Tibial artery (tissue), 4 donors: ENCODE measurements around the gene LRP1B.

Source experiments
- DNase-seq, 2 donors: peaks; one replicate each; pipeline ENCODE4 v3.0.0-alpha.2; 2019
- H3K27ac ChIP-seq, 2 donors: fragments of 200-600 bp; sonication (generic) in 1 of 2; 1 replicate in 1 of 2; 2 replicates in 1 of 2; pipeline ENCODE4 v1.5.1; 2018 to 2019; ENCODE audit warnings: mild to moderate bottlenecking in 1 of 2
- H3K27me3 ChIP-seq, 2 donors: fragments of 200-600 bp; sonication (generic) in 1 of 2; one replicate each; pipeline versions ENCODE4 v1.5.1 to v1.6.0; 2016 to 2019
- H3K36me3 ChIP-seq, 3 donors: fragments of 200-600 bp; sonication (generic) in 2 of 3; one replicate each; pipeline ENCODE4 v1.5.1; 2016 to 2019; ENCODE audit warnings: mild to moderate bottlenecking in 2 of 3
- H3K4me1 ChIP-seq, 4 donors: fragments of 200-600 bp; sonication (generic) in 2 of 4; 1 replicate in 3 of 4; 2 replicates in 1 of 4; pipeline ENCODE4 v1.5.1; 2016 to 2019
- H3K4me3 ChIP-seq, 2 donors: fragments of 200-600 bp; sonication (generic) in 1 of 2; 1 replicate in 1 of 2; 2 replicates in 1 of 2; pipeline ENCODE4 v1.5.1; 2018 to 2019; ENCODE audit warnings: mild to moderate bottlenecking in 2 of 2
- H3K9me3 ChIP-seq, 3 donors: fragments of 200-600 bp; sonication (generic) in 1 of 3; one replicate each; pipeline ENCODE4 v1.5.1; 2016 to 2019
- intact Hi-C: fragments of 100-400 bp; cut with DNase I; formaldehyde crosslinking; loops from one replicate; pipeline ENCODE4 v1.15.0; 2023; ENCODE audit warnings: low total_unique reads
- TF ChIP-seq, protein P1 (sequence below), 2 experiments: fragments of 200-600 bp in 1 of 2; fragments of 450-650 bp in 1 of 2; IDR thresholded peaks; one replicate each; pipeline ENCODE4 v1.5.1; 2017 to 2019; ENCODE audit warnings: antibody characterized with exemption in 2 of 2, mild to moderate bottlenecking in 1 of 2, moderate library complexity in 1 of 2

The LRP1B gene

DNA sequence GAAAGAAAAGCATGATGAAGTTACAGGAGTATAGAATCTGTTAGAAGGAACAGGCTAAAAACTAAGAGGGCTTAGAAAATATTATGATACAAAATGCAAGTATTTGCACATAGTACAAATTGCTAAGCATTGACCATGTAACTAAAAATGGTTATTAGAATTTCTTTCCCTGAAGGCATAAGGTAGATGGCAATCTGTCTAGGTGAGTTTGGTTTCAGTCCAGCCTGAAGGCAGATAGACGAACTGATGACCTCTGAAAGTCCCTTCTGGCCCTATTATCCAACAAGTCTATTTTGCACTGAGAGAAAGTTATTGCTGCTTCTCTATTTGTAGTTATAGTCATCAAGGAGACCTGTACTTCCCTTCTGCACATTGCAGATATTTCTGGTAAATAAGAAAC, 663.5 kb downstream of the LRP1B start:
- H3K4me1 ChIP-seq = no peaks in the 10 kb centered on the region

DNA sequence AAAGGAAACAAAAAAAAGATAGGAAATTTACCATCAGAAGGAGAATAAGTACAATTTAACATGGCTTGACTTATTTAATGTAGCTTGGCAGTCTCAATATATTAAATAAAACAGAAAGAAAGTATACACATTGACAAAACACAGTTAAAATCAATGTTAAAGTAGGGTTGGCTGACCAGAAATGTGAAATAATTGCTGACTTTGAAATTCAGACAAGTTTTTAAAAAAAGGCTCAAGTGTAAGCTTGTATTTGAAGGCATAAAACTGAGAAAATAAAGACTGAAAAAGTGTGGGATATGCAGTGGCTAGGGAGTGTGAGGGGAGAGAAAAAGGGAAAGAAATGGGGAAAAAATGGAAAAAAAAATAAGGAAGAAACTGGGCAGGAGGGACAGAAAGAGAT, 665.8 kb downstream of the LRP1B start:
- Histone ChIP-seq H3K9me3 (no peaks in the 10 kb centered on the region), H3K36me3 (no peaks in the 10 kb centered on the region), H3K27me3 (no peaks in the 10 kb centered on the region), H3K27ac (no peak overlapping the region), H3K4me3 (no peak overlapping the region), H3K4me1 (no peaks in the 10 kb centered on the region)
- TF ChIP-seq, protein P1, sequence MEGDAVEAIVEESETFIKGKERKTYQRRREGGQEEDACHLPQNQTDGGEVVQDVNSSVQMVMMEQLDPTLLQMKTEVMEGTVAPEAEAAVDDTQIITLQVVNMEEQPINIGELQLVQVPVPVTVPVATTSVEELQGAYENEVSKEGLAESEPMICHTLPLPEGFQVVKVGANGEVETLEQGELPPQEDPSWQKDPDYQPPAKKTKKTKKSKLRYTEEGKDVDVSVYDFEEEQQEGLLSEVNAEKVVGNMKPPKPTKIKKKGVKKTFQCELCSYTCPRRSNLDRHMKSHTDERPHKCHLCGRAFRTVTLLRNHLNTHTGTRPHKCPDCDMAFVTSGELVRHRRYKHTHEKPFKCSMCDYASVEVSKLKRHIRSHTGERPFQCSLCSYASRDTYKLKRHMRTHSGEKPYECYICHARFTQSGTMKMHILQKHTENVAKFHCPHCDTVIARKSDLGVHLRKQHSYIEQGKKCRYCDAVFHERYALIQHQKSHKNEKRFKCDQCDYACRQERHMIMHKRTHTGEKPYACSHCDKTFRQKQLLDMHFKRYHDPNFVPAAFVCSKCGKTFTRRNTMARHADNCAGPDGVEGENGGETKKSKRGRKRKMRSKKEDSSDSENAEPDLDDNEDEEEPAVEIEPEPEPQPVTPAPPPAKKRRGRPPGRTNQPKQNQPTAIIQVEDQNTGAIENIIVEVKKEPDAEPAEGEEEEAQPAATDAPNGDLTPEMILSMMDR (IDR thresholded peaks at IDR 0.05) = no peak
- no peak for DNase-seq
- intact Hi-C loops = no loop called here

More for the DNA sequence above, 663.5 kb downstream of the LRP1B start:
- TF ChIP-seq, protein P1 (IDR thresholded peaks at IDR 0.05) = no peak
- no peaks in the 10 kb centered on the region for H3K27me3 ChIP-seq
- no peak overlapping the region for H3K27ac ChIP-seq
- no peaks in the 10 kb centered on the region for H3K9me3 ChIP-seq
- DNase-seq = no peak
- H3K36me3 ChIP-seq = no peaks in the 10 kb centered on the region
- intact Hi-C loops = no loop called here
- no peak overlapping the region for H3K4me3 ChIP-seq

DNA sequence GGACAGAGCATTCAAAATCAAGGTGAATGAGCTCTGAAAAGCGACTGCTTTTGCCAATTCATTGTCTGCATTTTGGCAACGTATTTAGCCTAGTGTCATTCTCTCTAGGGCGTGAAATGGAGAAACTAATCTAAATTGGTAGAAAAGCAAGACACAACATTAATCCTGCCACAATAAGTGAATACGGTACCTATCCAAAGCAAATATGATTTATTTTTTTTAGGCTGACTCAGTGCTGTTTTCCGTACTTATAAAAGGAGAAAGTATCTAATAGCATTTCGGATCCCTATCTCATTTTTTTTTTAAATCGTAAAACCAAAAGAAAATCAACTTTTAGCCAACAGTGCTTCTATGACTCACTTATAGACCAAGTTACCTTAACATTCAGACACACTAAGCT, 672.5 kb downstream of the LRP1B start:
- Histone ChIP-seq H3K27ac (no peak overlapping the region), H3K4me1 (no peaks in the 10 kb centered on the region), H3K9me3 (no peaks in the 10 kb centered on the region), H3K27me3 (no peaks in the 10 kb centered on the region), H3K36me3 (no peaks in the 10 kb centered on the region), H3K4me3 (no peak overlapping the region)
- TF ChIP-seq, protein P1 (IDR thresholded peaks at IDR 0.05) = no peak
- intact Hi-C loops = no loop called here
- DNase-seq = no peak

DNA sequence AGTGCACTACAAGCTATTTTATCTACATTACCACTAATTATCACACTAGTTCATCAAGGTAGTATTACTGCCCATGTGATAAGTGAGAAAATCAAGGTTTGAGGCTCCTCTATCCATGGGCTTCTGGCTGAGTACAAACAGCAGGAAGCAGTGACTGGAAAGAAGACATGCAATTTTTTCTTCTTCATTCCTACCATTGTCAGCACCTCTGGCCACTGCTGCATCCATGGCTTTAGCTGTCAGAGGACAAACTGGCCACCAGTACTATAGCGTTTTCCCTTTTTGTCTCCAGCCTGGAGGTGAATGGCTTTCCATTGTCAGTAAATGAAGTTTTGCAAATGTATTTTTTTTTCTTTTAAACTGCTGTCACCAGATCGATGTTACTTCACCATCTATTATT, 674.9 kb downstream of the LRP1B start:
- Histone ChIP-seq H3K4me1 (no peaks in the 10 kb centered on the region), H3K4me3 (no peak overlapping the region), H3K27ac (no peak overlapping the region), H3K36me3 (no peaks in the 10 kb centered on the region), H3K9me3 (no peaks in the 10 kb centered on the region), H3K27me3 (no peaks in the 10 kb centered on the region)
- TF ChIP-seq, protein P1 (IDR thresholded peaks at IDR 0.05) = no peak
- intact Hi-C loops = no loop called here
- DNase-seq = no peak

DNA sequence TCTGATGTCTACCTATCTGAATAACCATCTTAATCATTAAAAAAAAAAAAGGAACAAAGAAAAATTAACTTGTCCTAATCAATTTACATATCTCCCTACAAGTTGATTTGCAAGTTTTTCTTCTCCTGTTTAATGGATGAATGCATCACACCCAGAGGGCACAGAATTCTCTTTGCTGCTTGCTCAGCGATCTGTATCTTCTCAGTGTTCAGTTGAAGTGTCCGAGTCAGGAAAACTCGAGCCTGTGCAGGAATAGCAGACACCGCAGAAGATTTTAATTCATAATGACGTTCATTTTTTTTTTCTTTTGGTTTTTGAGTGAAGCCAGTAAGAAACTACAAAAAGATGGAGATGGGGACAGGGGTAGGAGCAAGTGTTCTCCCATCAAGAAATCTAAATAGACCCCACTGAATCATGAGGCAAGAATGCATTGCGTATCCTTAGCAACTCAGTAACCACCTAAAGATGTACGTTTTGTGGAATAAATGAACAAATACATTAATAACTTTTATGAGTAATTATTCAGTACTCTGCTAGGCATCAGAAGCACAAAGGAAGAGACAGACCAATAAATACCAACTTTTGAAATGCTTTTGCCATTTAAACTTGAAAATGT, 675.5 kb downstream of the LRP1B start:
- Histone ChIP-seq H3K27ac (no peak overlapping the region), H3K4me3 (no peak overlapping the region), H3K36me3 (no peaks in the 10 kb centered on the region), H3K9me3 (no peaks in the 10 kb centered on the region), H3K27me3 (no peaks in the 10 kb centered on the region), H3K4me1 (no peaks in the 10 kb centered on the region)
- TF ChIP-seq, protein P1 (IDR thresholded peaks at IDR 0.05) = no peak
- intact Hi-C loops = no loop called here
- DNase-seq = no peak
